ENCODE measurements around the gene FBXO11.

DNA sequence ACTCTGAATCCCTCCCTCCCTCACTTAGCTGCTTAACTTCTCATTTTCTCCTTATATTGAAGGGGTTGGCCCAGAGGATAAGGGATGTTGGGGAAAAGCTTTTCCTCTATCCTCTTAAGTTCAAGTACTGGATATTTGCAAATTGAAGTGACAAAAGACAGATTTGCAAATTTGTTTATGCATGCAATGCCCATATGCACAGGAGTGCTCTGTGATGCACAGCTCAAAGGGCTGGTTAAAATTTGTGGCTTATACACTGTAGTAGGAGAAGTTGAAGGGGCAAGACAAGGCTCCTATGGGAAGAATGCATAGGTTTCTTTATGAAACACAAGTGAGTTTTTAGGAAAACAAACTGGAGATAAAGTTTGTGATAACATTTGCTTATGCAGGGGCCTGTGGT is 131.7 kb downstream of the FBXO11 start:
- TF ChIP-seq, protein P1, sequence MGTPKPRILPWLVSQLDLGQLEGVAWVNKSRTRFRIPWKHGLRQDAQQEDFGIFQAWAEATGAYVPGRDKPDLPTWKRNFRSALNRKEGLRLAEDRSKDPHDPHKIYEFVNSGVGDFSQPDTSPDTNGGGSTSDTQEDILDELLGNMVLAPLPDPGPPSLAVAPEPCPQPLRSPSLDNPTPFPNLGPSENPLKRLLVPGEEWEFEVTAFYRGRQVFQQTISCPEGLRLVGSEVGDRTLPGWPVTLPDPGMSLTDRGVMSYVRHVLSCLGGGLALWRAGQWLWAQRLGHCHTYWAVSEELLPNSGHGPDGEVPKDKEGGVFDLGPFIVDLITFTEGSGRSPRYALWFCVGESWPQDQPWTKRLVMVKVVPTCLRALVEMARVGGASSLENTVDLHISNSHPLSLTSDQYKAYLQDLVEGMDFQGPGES (IDR thresholded peaks at IDR 0.05; ENCODE audit: low read depth, low read length), result no peak
- TF ChIP-seq YY1 (IDR thresholded peaks at IDR 0.05; ENCODE audit: low read depth) (no peak), RFX5 (IDR thresholded peaks at IDR 0.05; ENCODE audit: low read length) (no peak), FOSL2 (IDR thresholded peaks at IDR 0.05; ENCODE audit: borderline replicate concordance, low read depth) (no peak), FOXJ3 (CRISPR knock-in tag; IDR thresholded peaks at IDR 0.05) (no peak), CHD2 (IDR thresholded peaks at IDR 0.05; ENCODE audit: low read length, partially characterized antibody) (no peak), JUND (IDR thresholded peaks at IDR 0.05) (no peak)
- TF ChIP-seq, protein P2, sequence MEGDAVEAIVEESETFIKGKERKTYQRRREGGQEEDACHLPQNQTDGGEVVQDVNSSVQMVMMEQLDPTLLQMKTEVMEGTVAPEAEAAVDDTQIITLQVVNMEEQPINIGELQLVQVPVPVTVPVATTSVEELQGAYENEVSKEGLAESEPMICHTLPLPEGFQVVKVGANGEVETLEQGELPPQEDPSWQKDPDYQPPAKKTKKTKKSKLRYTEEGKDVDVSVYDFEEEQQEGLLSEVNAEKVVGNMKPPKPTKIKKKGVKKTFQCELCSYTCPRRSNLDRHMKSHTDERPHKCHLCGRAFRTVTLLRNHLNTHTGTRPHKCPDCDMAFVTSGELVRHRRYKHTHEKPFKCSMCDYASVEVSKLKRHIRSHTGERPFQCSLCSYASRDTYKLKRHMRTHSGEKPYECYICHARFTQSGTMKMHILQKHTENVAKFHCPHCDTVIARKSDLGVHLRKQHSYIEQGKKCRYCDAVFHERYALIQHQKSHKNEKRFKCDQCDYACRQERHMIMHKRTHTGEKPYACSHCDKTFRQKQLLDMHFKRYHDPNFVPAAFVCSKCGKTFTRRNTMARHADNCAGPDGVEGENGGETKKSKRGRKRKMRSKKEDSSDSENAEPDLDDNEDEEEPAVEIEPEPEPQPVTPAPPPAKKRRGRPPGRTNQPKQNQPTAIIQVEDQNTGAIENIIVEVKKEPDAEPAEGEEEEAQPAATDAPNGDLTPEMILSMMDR (IDR thresholded peaks at IDR 0.05), result no peak

All from SK-N-SH (cell line).